HG03378 (cell line): ENCODE results near the gene TPP1.
A peak's percentile ranks its signal among the peaks of the same experiment; 100 is the strongest.

Experiments
- ATAC-seq: cut with Tn5 transposase; IDR thresholded peaks from one replicate; pipeline ENCODE4 v1.9.1; 2021; ENCODE audit warnings: mild to moderate bottlenecking, moderate library complexity; ENCODE audit not compliant: unreplicated experiment

TPP1 gene

DNA sequence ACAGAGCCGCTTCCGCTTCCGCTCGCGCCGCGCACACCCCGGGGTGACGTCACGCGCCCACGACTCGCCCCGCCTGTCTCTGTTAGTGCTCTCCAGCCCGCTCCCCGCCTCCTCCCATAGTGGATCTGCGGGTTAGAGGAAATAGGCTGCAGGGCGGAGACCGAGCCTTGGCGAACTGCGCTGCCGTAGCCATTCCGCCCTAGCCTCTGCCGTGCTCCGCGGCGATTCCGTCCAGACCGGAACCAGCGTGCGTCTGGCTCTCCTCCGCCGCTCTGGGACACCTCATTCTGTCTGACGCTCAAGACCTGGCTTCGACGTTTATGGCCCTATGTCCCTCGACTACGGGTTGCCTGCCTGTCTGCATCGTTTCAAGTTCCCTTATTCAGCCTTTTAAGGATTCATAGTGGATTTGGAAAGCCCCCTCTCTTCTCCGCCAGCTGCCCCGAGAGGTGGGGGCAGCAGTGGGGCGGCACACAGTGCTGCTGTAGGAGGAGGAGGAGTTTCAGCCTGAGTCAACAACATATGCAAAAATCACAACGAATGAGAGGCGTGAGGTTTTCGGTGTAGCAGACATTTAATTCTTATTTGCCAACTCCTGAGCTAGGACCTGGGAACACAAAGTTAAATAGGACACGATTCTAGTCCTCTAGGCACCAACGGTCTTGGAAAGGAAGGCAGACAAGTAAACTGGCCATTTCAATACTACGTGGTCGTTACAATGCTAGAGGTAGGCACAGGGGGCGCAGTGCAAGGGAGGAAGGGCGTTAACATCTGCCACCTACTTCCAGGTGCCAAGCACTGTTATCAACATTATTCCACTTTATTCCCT is 6.8 kb downstream of the TPP1 start, which contains the start of gene TAF10:
Gene TAF10, minus strand, starts transcription at position 4 of the 829 bp plus-strand sequence. CDS start 27 bp downstream, outside the sequence.
- peak; percentile 66 for ATAC-seq

DNA sequence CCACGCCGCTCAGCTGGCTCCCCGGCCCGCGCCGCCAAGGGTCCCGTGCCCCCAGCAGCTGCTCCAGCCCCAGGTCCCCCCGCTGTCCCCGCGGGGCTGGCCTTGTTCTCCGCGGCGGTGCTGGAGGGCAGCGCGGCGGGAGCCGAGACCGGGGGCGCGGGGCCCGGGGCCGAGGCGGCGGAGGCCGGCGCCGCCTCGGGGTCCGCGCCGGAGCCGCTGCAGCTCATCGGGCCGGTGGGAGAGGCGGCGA is 7.3 kb downstream of the TPP1 start:
- ATAC-seq, result no peak

GRCh38 chr11:6611092-6611962 is 7.9 kb downstream of the TPP1 start:
- no peak for ATAC-seq

GRCh38 chr11:6610591-6610990 is 8.6 kb downstream of the TPP1 start:
- ATAC-seq, result no peak

DNA sequence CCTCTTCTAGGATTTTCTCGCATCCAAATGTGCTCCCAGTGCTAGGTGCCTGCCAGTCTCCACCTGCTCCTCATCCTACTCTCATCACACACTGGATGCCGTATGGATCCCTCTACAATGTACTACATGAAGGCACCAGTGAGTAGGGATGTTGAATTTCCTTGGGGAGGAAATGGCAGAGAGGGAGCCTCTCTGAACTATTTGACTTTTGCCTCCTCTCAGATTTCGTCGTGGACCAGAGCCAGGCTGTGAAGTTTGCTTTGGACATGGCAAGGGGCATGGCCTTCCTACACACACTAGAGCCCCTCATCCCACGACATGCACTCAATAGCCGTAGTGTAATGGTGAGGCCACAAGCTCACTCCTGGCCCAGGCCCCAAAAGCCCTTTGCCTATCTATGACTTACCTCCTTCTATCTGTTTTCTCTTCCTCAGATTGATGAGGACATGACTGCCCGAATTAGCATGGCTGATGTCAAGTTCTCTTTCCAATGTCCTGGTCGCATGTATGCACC is 9.7 kb downstream of the TPP1 start:
- ATAC-seq, result no peak

GRCh38 chr11:6608726-6609501 is 10.3 kb downstream of the TPP1 start:
- no peak for ATAC-seq

- no peak for ATAC-seq
These were observed 11.2 kb downstream of the TPP1 start for GRCh38 chr11:6608011-6608410.

- ATAC-seq, result no peak
These were observed 11.9 kb downstream of the TPP1 start for GRCh38 chr11:6607190-6607795.

GRCh38 chr11:6606471-6607189 is 12.6 kb downstream of the TPP1 start:
- ATAC-seq, result peak; percentile 46

DNA sequence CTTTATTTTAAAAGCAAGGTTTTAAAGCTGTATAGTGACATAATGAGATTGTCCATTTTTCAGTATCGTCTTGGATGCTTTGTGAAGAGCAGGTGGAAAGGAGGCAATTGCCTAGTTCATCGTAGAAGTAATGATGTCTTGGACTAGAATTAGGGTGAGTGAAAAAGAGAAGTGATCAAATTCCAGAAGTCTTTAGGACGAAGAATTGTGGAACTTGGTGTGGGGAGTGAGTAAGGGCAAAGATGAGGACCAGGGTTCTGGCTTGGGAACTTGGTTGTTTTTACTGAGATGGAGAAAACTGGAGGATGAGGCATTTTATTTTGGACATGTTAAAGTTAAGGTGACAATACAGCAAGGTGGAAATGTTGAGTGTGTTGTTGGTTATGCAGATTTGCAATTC is 14.4 kb downstream of the TPP1 start:
- ATAC-seq, result no peak

GRCh38 chr11:6604081-6604626 is 15.1 kb downstream of the TPP1 start:
- ATAC-seq, result peak; percentile 39

GRCh38 chr11:6603287-6604080 is 15.7 kb downstream of the TPP1 start, which contains the start of the genes ILK and RRP8:
ILK (plus strand) TSS chr11:6603774; CDS start chr11:6604272, 498 bp downstream.
RRP8 (minus strand) TSS chr11:6603616; CDS start chr11:6603502, 114 bp downstream.
- peak; percentile 50 for ATAC-seq

DNA sequence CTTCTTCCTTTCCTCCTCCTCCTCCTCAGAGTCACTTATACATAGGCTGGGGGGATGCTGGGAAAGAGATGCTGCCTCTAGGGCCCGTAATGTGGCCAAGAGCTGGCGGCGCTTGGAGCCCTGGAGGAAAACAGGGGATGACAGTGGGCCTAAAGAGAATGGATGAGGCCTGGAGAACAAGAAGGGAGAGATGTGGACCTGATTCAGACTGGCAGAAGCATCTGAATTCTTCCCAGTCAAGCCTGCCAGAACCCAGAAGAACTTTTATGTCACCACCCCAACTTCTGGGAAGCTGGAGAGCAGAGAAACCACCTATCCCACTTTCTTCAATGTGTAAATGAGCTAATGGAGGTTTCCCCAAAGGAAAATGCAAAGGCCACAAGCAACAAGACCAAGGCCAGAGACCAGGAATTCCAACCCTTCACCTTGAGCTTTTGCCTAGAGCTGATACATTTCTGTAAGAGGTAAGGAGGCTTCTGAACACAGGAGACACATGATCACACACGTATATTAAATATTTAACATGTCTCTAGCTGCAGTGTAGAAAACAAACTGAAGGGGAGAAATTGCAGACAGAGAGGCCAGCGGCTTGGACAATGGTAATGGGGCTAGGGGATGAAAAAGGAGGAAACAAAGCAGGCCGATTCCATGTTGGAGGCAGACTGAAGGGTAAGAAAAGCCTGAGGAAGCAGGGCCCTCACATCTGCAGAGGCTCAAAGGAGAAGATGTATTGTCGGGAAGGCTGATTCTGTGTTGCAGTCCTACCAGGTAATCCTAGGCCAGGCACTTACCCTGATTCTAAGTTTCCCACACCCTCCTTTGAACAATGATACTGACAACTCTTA is 16.9 kb downstream of the TPP1 start:
- ATAC-seq, result no peak

DNA sequence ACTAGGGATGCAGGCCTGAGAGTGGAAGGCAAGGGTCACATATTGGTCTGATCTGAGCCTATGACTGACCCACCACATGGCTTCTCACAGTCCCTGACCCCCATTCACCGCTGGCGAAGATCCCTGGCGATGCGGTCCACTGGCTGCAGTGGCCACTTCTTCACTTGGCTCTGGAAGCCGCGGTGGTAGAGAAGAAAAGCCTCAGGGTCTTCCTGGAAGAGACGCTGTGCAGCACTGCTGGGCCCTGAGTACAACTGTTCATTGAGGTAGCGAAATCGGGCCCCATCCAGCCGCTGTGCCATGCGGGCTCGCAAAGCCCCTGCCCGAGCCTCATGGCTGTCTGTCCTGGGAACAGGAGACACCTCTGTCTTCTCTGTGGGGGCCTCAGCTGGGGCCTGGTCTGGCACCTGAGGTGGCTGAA is 18.2 kb downstream of the TPP1 start:
- no peak for ATAC-seq

DNA sequence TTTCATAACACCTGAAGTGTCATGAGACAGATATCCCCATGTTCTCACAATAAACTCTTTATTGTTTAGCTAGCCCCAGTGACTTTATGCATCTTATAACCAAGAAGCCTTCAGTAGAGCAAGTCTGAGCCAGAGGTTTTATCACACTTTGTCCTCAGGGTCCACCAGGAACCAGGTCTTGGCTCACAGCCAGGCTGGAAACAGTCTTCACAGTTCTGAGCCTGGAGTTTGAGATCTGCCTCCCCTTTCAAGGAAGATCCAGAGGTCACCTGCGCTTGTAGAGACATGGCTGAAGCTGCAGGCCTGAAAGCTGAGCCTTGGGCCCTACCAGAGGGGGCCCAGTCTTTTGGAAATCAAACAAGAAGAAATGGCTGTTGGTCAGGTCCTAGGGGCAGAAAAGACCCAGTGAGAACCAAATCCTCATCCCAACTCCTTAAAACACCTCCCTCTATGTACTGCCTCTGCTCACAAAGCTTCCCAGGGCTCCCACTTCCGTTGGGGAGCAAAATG is 19.3 kb downstream of the TPP1 start:
- no peak for ATAC-seq

- no peak for ATAC-seq
These were observed 19.8 kb downstream of the TPP1 start for GRCh38 chr11:6599449-6599848.

GRCh38 chr11:6598555-6598954 is 20.7 kb downstream of the TPP1 start:
- ATAC-seq, result no peak
